SK-N-SH treated with all-trans-retinoic acid at 6 μM for 48 hours (cell line): Measurements from ENCODE around the gene PITPNC1.

ENCODE experiments used
- ATAC-seq: fragments of 200-7000 bp; cut with Tn5 transposase; 3 replicates; pipeline ENCODE4 v1.9.1; 2020; ENCODE audit warnings: mild to moderate bottlenecking, moderate library complexity
- ARNTL ChIP-seq: fragments of 450-650 bp; formaldehyde crosslinking; IDR thresholded peaks from 2 replicates; pipeline ENCODE4 v1.5.0; 2020; ENCODE audit warnings: low read depth, mild to moderate bottlenecking, moderate library complexity, borderline replicate concordance
- BACH2 ChIP-seq: fragments of 250-450 bp; sonication (Bioruptor Pico); IDR thresholded peaks from 2 replicates; pipeline ENCODE4 v1.9.0; 2021; ENCODE audit warnings: mild to moderate bottlenecking, borderline replicate concordance
- CSDC2 ChIP-seq: fragments of 250-450 bp; sonication (Bioruptor Pico); IDR thresholded peaks from 2 replicates; pipeline ENCODE4 v1.5.0; 2020; ENCODE audit warnings: mild to moderate bottlenecking, moderate library complexity
- ESRRG ChIP-seq: fragments of 250-450 bp; sonication (Bioruptor Pico); IDR thresholded peaks from 2 replicates; pipeline ENCODE4 v1.6.1; 2021; ENCODE audit warnings: mild to moderate bottlenecking
- GLIS3 ChIP-seq: fragments of 250-450 bp; sonication (Bioruptor Pico); IDR thresholded peaks from 2 replicates; pipeline ENCODE4 v1.5.0; 2020; ENCODE audit warnings: mild to moderate bottlenecking, moderate library complexity
- ISL1 ChIP-seq: fragments of 250-450 bp; sonication (Bioruptor Pico); IDR thresholded peaks from 2 replicates; pipeline ENCODE4 v2.1.2; 2022; ENCODE audit warnings: mild to moderate bottlenecking, moderate library complexity
- OSR1 ChIP-seq: fragments of 250-450 bp; sonication (Bioruptor Pico); IDR thresholded peaks from 2 replicates; pipeline ENCODE4 v1.8.0; 2022; ENCODE audit warnings: moderate library complexity, mild to moderate bottlenecking, inconsistent platforms
- PPARA ChIP-seq: fragments of 250-450 bp; sonication (Bioruptor Pico); IDR thresholded peaks from 2 replicates; pipeline ENCODE4 v1.5.0; 2020; ENCODE audit warnings: mild to moderate bottlenecking, borderline replicate concordance
- RARB ChIP-seq: fragments of 250-450 bp; sonication (Bioruptor Pico); IDR thresholded peaks from 2 replicates; pipeline ENCODE4 v1.8.0; 2021; ENCODE audit warnings: mild to moderate bottlenecking, moderate library complexity
- SNAI2 ChIP-seq: fragments of 250-450 bp; sonication (Bioruptor Pico); IDR thresholded peaks from 2 replicates; pipeline ENCODE4 v1.5.0; 2020; ENCODE audit warnings: mild to moderate bottlenecking, moderate library complexity
- TCF4 ChIP-seq: fragments of 250-450 bp; sonication (Bioruptor Pico); IDR thresholded peaks from 2 replicates; pipeline ENCODE4 v1.8.0; 2021; ENCODE audit warnings: mild to moderate bottlenecking, moderate library complexity, borderline replicate concordance
- TOX ChIP-seq: fragments of 250-450 bp; sonication (Bioruptor Pico); IDR thresholded peaks from 2 replicates; pipeline ENCODE4 v1.8.0; 2021; ENCODE audit warnings: mild to moderate bottlenecking, moderate library complexity, borderline replicate concordance
- ZC3H10 ChIP-seq: fragments of 250-450 bp; sonication (Bioruptor Pico); IDR thresholded peaks from 2 replicates; pipeline ENCODE4 v1.5.1; 2021; ENCODE audit warnings: mild to moderate bottlenecking, moderate library complexity
- ZFP3 ChIP-seq: fragments of 250-450 bp; sonication (Bioruptor Pico); IDR thresholded peaks from 2 replicates; pipeline ENCODE4 v1.5.0; 2020; ENCODE audit warnings: mild to moderate bottlenecking, moderate library complexity
- ZFP30 ChIP-seq: fragments of 450-650 bp; formaldehyde crosslinking; IDR thresholded peaks from 2 replicates; pipeline ENCODE4 v1.5.0; 2022; ENCODE audit warnings: mild to moderate bottlenecking, moderate library complexity
- ZNF565 ChIP-seq: fragments of 450-650 bp; formaldehyde crosslinking; conservative IDR thresholded peaks from 2 replicates; pipeline ENCODE4 v1.5.0; 2020; ENCODE audit warnings: low read depth, mild to moderate bottlenecking, moderate library complexity
- ZNF70 ChIP-seq: fragments of 450-650 bp; formaldehyde crosslinking; IDR thresholded peaks from 2 replicates; pipeline ENCODE4 v1.5.0; 2020; ENCODE audit warnings: mild to moderate bottlenecking, moderate library complexity
- ZNF8 ChIP-seq: fragments of 450-650 bp; formaldehyde crosslinking; IDR thresholded peaks from 2 replicates; pipeline ENCODE4 v1.5.0; 2020; ENCODE audit warnings: mild to moderate bottlenecking, moderate library complexity
- TF ChIP-seq, protein P1 (sequence below): fragments of 250-450 bp; sonication (Bioruptor Pico); IDR thresholded peaks from 2 replicates; pipeline ENCODE4 v1.5.1; 2020; ENCODE audit warnings: low read depth, mild to moderate bottlenecking, moderate library complexity
- TF ChIP-seq, protein P2 (sequence below): fragments of 250-450 bp; sonication (Bioruptor Pico); IDR thresholded peaks from 2 replicates; pipeline ENCODE4 v1.8.0; 2021; ENCODE audit warnings: low read depth, mild to moderate bottlenecking, moderate library complexity, borderline replicate concordance
- TF ChIP-seq, protein P3 (sequence below): fragments of 250-450 bp; sonication (Bioruptor Pico); IDR thresholded peaks from 2 replicates; pipeline ENCODE4 v1.8.0; 2020; ENCODE audit warnings: mild to moderate bottlenecking, moderate library complexity, borderline replicate concordance
- TF ChIP-seq, protein P4 (sequence below): fragments of 250-450 bp; sonication (Bioruptor Pico); IDR thresholded peaks from 2 replicates; pipeline ENCODE4 v1.5.1; 2021; ENCODE audit warnings: mild to moderate bottlenecking, moderate library complexity

Gene PITPNC1

DNA sequence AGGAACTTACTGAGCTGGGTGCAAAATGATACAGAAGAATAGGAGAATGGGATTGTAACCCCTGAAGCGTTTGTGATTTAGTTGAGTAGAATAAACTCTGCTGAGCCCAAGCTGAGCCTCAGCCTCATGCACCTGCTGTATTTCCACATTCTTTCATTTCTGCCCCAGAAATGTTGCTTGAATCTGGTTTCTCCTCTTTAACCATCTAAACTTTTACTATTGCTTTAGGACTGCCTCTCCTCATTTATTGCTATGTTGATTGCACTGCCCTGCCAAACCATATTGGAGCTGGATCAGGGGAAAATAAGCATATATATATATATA, 64.8 kb downstream of the PITPNC1 start:
- ATAC-seq, result no peak
- TF ChIP-seq ARNTL (CRISPR knock-in tag), result no peak
- TF ChIP-seq, protein P1, sequence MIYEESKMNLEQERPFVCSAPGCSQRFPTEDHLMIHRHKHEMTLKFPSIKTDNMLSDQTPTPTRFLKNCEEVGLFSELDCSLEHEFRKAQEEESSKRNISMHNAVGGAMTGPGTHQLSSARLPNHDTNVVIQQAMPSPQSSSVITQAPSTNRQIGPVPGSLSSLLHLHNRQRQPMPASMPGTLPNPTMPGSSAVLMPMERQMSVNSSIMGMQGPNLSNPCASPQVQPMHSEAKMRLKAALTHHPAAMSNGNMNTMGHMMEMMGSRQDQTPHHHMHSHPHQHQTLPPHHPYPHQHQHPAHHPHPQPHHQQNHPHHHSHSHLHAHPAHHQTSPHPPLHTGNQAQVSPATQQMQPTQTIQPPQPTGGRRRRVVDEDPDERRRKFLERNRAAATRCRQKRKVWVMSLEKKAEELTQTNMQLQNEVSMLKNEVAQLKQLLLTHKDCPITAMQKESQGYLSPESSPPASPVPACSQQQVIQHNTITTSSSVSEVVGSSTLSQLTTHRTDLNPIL, result no peak
- TF ChIP-seq ESRRG (CRISPR knock-in tag), result no peak
- no peak for TF ChIP-seq SNAI2
- no peak for TF ChIP-seq TCF4 (CRISPR knock-in tag)
- no peak for TF ChIP-seq OSR1
- TF ChIP-seq ZNF8 (CRISPR knock-in tag), result no peak
- TF ChIP-seq BACH2 (CRISPR knock-in tag), result no peak

DNA sequence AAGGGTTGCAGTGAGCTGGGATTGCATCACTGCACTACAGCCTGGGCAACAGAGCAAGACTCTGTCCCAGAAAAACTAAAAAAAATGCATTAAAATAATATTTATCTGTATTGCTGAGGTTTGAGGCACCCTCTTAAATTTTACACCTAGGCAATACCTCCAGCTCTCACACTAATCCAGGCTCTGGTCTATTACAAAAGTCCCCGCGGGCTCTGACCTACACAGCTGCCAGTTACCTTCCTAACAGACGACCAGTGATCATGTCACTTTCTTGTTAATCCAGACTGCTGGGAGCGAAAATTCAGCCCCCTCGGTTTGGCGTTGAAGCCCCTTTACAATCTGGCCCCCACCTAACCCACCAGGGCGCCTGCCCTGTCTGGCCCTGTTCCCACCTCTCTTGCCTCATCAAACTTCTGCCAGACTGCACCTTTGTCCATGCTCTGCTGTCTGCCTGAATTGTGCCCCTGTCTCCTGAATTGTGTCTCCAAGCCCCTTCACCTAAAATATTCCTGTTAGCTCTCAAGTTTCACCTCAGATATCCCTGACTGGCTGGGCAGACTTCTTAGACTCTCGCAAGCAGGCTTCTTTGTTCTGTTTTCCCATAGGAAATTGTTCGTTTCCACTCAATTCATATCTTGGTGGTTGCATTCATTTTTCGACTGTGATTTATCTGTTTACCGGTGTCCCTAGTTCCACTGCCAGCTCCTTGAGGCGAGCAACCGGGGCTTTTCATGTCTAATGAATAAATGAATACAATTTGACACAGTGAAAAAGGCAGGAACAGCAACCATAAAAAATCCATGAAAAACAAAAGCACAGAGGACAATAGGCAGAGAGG, 65.9 kb downstream of the PITPNC1 start:
- ATAC-seq, result no peak
- TF ChIP-seq ZNF565, result no peak
- TF ChIP-seq ESRRG (CRISPR knock-in tag), result no peak
- TF ChIP-seq ISL1 (CRISPR knock-in tag), result no peak
- TF ChIP-seq, protein P2, sequence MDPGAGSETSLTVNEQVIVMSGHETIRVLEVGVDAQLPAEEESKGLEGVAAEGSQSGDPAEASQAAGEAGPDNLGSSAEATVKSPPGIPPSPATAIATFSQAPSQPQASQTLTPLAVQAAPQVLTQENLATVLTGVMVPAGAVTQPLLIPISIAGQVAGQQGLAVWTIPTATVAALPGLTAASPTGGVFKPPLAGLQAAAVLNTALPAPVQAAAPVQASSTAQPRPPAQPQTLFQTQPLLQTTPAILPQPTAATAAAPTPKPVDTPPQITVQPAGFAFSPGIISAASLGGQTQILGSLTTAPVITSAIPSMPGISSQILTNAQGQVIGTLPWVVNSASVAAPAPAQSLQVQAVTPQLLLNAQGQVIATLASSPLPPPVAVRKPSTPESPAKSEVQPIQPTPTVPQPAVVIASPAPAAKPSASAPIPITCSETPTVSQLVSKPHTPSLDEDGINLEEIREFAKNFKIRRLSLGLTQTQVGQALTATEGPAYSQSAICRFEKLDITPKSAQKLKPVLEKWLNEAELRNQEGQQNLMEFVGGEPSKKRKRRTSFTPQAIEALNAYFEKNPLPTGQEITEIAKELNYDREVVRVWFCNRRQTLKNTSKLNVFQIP (CRISPR knock-in tag), result no peak
- TF ChIP-seq, protein P1, result no peak
- TF ChIP-seq, protein P3, sequence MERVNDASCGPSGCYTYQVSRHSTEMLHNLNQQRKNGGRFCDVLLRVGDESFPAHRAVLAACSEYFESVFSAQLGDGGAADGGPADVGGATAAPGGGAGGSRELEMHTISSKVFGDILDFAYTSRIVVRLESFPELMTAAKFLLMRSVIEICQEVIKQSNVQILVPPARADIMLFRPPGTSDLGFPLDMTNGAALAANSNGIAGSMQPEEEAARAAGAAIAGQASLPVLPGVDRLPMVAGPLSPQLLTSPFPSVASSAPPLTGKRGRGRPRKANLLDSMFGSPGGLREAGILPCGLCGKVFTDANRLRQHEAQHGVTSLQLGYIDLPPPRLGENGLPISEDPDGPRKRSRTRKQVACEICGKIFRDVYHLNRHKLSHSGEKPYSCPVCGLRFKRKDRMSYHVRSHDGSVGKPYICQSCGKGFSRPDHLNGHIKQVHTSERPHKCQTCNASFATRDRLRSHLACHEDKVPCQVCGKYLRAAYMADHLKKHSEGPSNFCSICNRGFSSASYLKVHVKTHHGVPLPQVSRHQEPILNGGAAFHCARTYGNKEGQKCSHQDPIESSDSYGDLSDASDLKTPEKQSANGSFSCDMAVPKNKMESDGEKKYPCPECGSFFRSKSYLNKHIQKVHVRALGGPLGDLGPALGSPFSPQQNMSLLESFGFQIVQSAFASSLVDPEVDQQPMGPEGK (CRISPR knock-in tag), result no peak
- peak; percentile 44; the same call in 1 of the 2 replicates for TF ChIP-seq ZNF70
- no peak for TF ChIP-seq PPARA
- no peak for TF ChIP-seq ZFP3 (CRISPR knock-in tag)

DNA sequence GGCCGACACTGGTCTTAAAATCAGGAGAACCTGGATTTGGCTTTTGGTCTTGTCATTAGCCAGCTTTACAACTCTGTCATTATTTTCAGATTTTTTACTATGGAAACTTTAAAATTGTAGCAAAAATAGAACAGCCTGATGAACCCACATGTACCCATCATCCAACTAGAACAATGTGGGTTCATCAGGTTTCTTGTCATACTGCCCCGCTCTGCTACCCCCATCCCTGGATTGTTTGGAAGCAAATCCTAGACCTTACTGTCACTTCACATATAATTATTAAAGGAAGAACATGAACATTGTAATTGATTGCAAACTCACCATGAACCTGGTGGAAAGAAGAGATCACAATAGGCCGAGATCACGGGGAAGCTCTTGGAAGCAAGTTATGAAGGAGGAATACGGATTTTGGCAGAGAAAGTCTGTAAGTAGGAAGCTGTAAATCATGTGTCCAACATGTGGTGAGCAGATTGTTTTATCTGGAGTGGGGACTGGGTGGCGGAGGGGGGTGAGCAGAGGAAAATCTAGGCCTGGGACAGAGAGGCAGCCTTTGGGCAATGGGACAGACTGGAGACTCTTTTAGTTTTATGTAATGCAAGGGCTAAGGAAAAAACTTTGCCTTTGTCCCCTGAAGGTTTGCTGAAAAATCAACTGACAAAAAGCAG, 67.0 kb downstream of the PITPNC1 start:
- ATAC-seq, result peak; percentile 67
- no peak for TF ChIP-seq GLIS3
- no peak for TF ChIP-seq CSDC2 (CRISPR knock-in tag)
- TF ChIP-seq BACH2 (CRISPR knock-in tag), result no peak
- TF ChIP-seq, protein P3 (CRISPR knock-in tag), result no peak
- no peak for TF ChIP-seq ISL1 (CRISPR knock-in tag)
- no peak for TF ChIP-seq ZNF8 (CRISPR knock-in tag)
- TF ChIP-seq TCF4 (CRISPR knock-in tag), result peak; percentile 90
- TF ChIP-seq SNAI2, result no peak
- TF ChIP-seq, protein P4, sequence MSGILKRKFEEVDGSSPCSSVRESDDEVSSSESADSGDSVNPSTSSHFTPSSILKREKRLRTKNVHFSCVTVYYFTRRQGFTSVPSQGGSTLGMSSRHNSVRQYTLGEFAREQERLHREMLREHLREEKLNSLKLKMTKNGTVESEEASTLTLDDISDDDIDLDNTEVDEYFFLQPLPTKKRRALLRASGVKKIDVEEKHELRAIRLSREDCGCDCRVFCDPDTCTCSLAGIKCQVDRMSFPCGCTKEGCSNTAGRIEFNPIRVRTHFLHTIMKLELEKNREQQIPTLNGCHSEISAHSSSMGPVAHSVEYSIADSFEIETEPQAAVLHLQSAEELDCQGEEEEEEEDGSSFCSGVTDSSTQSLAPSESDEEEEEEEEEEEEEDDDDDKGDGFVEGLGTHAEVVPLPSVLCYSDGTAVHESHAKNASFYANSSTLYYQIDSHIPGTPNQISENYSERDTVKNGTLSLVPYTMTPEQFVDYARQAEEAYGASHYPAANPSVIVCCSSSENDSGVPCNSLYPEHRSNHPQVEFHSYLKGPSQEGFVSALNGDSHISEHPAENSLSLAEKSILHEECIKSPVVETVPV, result peak; percentile 71; the same call in 1 of the 2 replicates
- peak; percentile 39; the same call in 1 of the 2 replicates for TF ChIP-seq TOX
- no peak for TF ChIP-seq OSR1
- TF ChIP-seq ZFP30 (CRISPR knock-in tag), result no peak
- TF ChIP-seq RARB (CRISPR knock-in tag), result peak; percentile 53; the same call in 1 of the 2 replicates
- TF ChIP-seq ZFP3 (CRISPR knock-in tag), result 0 out of 2 replicates have a peak, but pooled peaks have one; percentile 75
- TF ChIP-seq ZNF565, result no peak
- TF ChIP-seq ZC3H10 (CRISPR knock-in tag), result no peak
- TF ChIP-seq, protein P1, result peak; percentile 20; the same call in 1 of the 2 replicates
